Mammary epithelial cell (primary cell): ENCODE results near the gene APP.

Experiments used
- EZH2 ChIP-seq: IDR thresholded peaks from 2 replicates; pipeline ENCODE4 v1.6.1; 2012; ENCODE audit warnings: low read length, inconsistent platforms, borderline replicate concordance
- TF ChIP-seq, protein P1 (sequence below), 2 donors: IDR thresholded peaks in 1 of 2; conservative IDR thresholded peaks in 1 of 2; 2 replicates each; pipeline ENCODE4 v1.5.1; 2011 to 2012; ENCODE audit warnings: inconsistent platforms in 2 of 2, low read length in 2 of 2, mild to moderate bottlenecking in 2 of 2, control low read depth in 1 of 2, low read depth in 1 of 2; ENCODE audit not compliant: insufficient read depth in 1 of 2; ENCODE audit errors: extremely low read depth in 1 of 2

GRCh38 chr21:26165331-26165730, 5.2 kb downstream of the APP start:
- TF ChIP-seq, protein P1, sequence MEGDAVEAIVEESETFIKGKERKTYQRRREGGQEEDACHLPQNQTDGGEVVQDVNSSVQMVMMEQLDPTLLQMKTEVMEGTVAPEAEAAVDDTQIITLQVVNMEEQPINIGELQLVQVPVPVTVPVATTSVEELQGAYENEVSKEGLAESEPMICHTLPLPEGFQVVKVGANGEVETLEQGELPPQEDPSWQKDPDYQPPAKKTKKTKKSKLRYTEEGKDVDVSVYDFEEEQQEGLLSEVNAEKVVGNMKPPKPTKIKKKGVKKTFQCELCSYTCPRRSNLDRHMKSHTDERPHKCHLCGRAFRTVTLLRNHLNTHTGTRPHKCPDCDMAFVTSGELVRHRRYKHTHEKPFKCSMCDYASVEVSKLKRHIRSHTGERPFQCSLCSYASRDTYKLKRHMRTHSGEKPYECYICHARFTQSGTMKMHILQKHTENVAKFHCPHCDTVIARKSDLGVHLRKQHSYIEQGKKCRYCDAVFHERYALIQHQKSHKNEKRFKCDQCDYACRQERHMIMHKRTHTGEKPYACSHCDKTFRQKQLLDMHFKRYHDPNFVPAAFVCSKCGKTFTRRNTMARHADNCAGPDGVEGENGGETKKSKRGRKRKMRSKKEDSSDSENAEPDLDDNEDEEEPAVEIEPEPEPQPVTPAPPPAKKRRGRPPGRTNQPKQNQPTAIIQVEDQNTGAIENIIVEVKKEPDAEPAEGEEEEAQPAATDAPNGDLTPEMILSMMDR (conservative IDR thresholded peaks at IDR 0.05 in 1 of 2, IDR thresholded peaks at IDR 0.05 in 1 of 2; ENCODE audit: extremely low read depth in 1 of 2, insufficient read depth in 1 of 2, low read depth in 1 of 2, low read length in 2 of 2), result no peak
- no peak for TF ChIP-seq EZH2
